B cell (primary cell): ENCODE results near the gene C20orf144. TPM values are rescaled to one million over a fixed set of nuclear protein-coding genes. Genes with fewer than 3 reads are reported as not detected.

Experiments used
- ATAC-seq: fragments of 200-7000 bp; cut with Tn5 transposase; one replicate; pipeline ENCODE4 v1.10.0; 2021; ENCODE audit warnings: low read depth, mild to moderate bottlenecking, moderate number of reproducible peaks, moderate library complexity
- CTCF ChIA-PET: fragments of 350-600 bp; sonication (Branson Sonifier 250); formaldehyde crosslinking; loops from one replicate; lab custom pipeline; 2021; ENCODE audit warnings: antibody characterized with exemption, inconsistent platforms; lab: Charles Lee
- POLR2A ChIA-PET: fragments of 350-600 bp; sonication (Branson Sonifier 250); formaldehyde crosslinking; loops from one replicate; lab custom pipeline; 2021; ENCODE audit warnings: antibody characterized with exemption; lab: Charles Lee
- DNase-seq: peaks from one replicate; pipeline ENCODE4 v3.0.0; 2013
- H2AFZ ChIP-seq: 2 replicates; pipeline ENCODE4 v1.6.1; 2012; ENCODE audit warnings: mild to moderate bottlenecking, low read depth, low read length; ENCODE audit not compliant: insufficient read depth, poor library complexity, severe bottlenecking
- H3K27ac ChIP-seq, 2 donors: 1 replicate in 1 of 2; 2 replicates in 1 of 2; pipeline ENCODE4 v1.5.1; 2012 to 2013; ENCODE audit warnings: low read length in 2 of 2, mild to moderate bottlenecking in 2 of 2, moderate library complexity in 1 of 2
- H3K27me3 ChIP-seq, 4 experiments: fragments of 200-600 bp in 1 of 4; sonication (generic) in 1 of 4; replicated peaks in 1 of 4; 1 replicate in 2 of 4; 2 replicates in 2 of 4; pipeline versions ENCODE4 v1.6.1 to v1.7.0; 2013 to 2016; ENCODE audit warnings: low read length in 3 of 4, mild to moderate bottlenecking in 2 of 4, mixed read lengths in 1 of 4, moderate library complexity in 1 of 4; ENCODE audit not compliant: insufficient read depth in 4 of 4, control insufficient read depth in 3 of 4; ENCODE audit errors: control extremely low read depth in 1 of 4
- H3K36me3 ChIP-seq, 2 experiments: replicated peaks in 1 of 2; 1 replicate in 1 of 2; 2 replicates in 1 of 2; pipeline versions ENCODE4 v1.6.1 to v1.7.1; 2013; ENCODE audit warnings: low read length in 1 of 2; ENCODE audit not compliant: insufficient read depth in 2 of 2, control insufficient read depth in 1 of 2; ENCODE audit errors: control extremely low read depth in 1 of 2, extremely low read depth in 1 of 2
- H3K4me1 ChIP-seq, 2 donors: fragments of 200-600 bp in 1 of 2; sonication (generic) in 1 of 2; 1 replicate in 1 of 2; 2 replicates in 1 of 2; pipeline versions ENCODE4 v1.5.1 to v1.6.1; 2013 to 2017; ENCODE audit warnings: low read length in 2 of 2; ENCODE audit not compliant: control insufficient read depth in 2 of 2, insufficient read depth in 2 of 2
- H3K4me2 ChIP-seq: replicated peaks from 2 replicates; pipeline ENCODE3; 2012; ENCODE audit warnings: mild to moderate bottlenecking, low read depth, low read length; ENCODE audit not compliant: poor library complexity, severe bottlenecking
- H3K4me3 ChIP-seq, 5 experiments: fragments of 200-600 bp in 1 of 5; sonication (generic) in 1 of 5; 1 replicate in 3 of 5; 2 replicates in 2 of 5; pipeline versions ENCODE4 v1.5.1 to v1.7.0; 2011 to 2016; ENCODE audit warnings: low read length in 4 of 5, mild to moderate bottlenecking in 4 of 5, low read depth in 2 of 5, control low read depth in 1 of 5, moderate library complexity in 1 of 5; ENCODE audit not compliant: insufficient read depth in 1 of 5; ENCODE audit errors: control extremely low read depth in 1 of 5, extremely low read depth in 1 of 5
- H3K79me2 ChIP-seq: fragments of 200-600 bp; sonication (generic); one replicate; pipeline ENCODE4 v1.6.0; 2016; ENCODE audit warnings: low read length; ENCODE audit not compliant: control insufficient read depth, insufficient read depth
- H3K9ac ChIP-seq: fragments of 200-600 bp; sonication (generic); 2 replicates; pipeline ENCODE4 v1.6.1; 2017; ENCODE audit warnings: mild to moderate bottlenecking, low read length, moderate library complexity
- H3K9me3 ChIP-seq, 3 donors: one replicate each; pipeline versions ENCODE4 v1.6.1 to v1.7.1; 2013; ENCODE audit warnings: low read length in 2 of 3; ENCODE audit not compliant: control insufficient read depth in 2 of 3, insufficient read depth in 1 of 3; ENCODE audit errors: control extremely low read depth in 1 of 3
- H4K20me1 ChIP-seq: 2 replicates; pipeline ENCODE4 v1.6.0; 2012; ENCODE audit warnings: mild to moderate bottlenecking, low read length; ENCODE audit not compliant: insufficient read depth, control insufficient read depth, poor library complexity, severe bottlenecking
- H3K27ac Mint-ChIP-seq: one replicate; pipeline ENCODE4 v1.8.0; 2021; ENCODE audit warnings: mixed read lengths
- H3K27me3 Mint-ChIP-seq: one replicate; pipeline ENCODE4 v1.8.0; 2021; ENCODE audit warnings: mixed read lengths
- H3K4me1 Mint-ChIP-seq: one replicate; pipeline ENCODE4 v1.8.0; 2021; ENCODE audit warnings: mixed read lengths
- H3K4me3 Mint-ChIP-seq: one replicate; pipeline ENCODE4 v1.8.0; 2021; ENCODE audit warnings: mixed read lengths
- H3K9me3 Mint-ChIP-seq: one replicate; pipeline ENCODE4 v1.8.0; 2022; ENCODE audit warnings: mixed read lengths; ENCODE audit not compliant: insufficient read depth
- CTCF ChIP-seq: fragments of 200-600 bp; IDR thresholded peaks from one replicate; pipeline ENCODE4 v1.8.0; 2022; ENCODE audit warnings: antibody characterized with exemption, mild to moderate bottlenecking
- EZH2 ChIP-seq: IDR thresholded peaks from 2 replicates; pipeline ENCODE4 v1.6.1; 2012; ENCODE audit warnings: borderline replicate concordance, low read depth, mild to moderate bottlenecking, moderate library complexity, low read length; ENCODE audit not compliant: insufficient read depth, poor library complexity, severe bottlenecking
- WGBS: methylation state at CpG from one replicate; pipeline ENCODE4 v1.1.5; 2013; ENCODE audit warnings: missing lambda C conversion rate; ENCODE audit not compliant: insufficient coverage; 5-methylcytosine and 5-hydroxymethylcytosine counted together
- intact Hi-C: fragments of 100-400 bp; cut with micrococcal nuclease; formaldehyde crosslinking; loops from one replicate; pipeline ENCODE4 v1.10.0; 2022
- polyA plus RNA-seq: library from polyadenylated mRNA; depleted of rRNA; stranded (reverse); fragments of >200 nt; gene quantifications from 2 replicates; pipeline ENCODE4 v1.2.3, GENCODE V29; 2012
- total RNA-seq, 2 donors: library from RNA; stranded (reverse); fragments of 120-200 nt in 1 of 2; gene quantifications; 1 replicate in 1 of 2; 2 replicates in 1 of 2; pipeline versions ENCODE4 v1.2.3 to v1.2.4, GENCODE V29; 2013 to 2022

Gene C20orf144
- total and polyA plus RNA-seq, 2 donors (not counting 1 experiment from before 2014, with no cell fraction given), result 0.27 to 0.44 TPM

GRCh38 chr20:33635341-33635740, 26.8 kb upstream of the C20orf144 start:
- Histone ChIP-seq H3K9me3 (no peaks in the 10 kb centered on the region), H3K79me2 (no peaks in the 10 kb centered on the region), H3K27ac (no peak overlapping the region), H3K4me2 (no peak overlapping the region), H3K4me3 (no peak overlapping the region), H2AFZ (no peak overlapping the region), H3K27me3 (no peaks in the 10 kb centered on the region), H3K4me1 (no peaks in the 10 kb centered on the region), H3K36me3 (peaks cover 0 to 39% of the 10 kb centered on the region in 2 experiments), H3K9ac (no peak overlapping the region), H4K20me1 (no peaks in the 10 kb centered on the region)
- TF ChIP-seq CTCF (no peak), EZH2 (no peak)
- ChIA-PET POLR2A (no interaction called here), CTCF (interaction anchor here (0.6 kb wide), 1 partner anchor 119 kb away, joined by 4 read pairs; no protein-coding TSS in a partner anchor)
- H3K4me3 Mint-ChIP-seq, result no peak overlapping the region
- H3K27me3 Mint-ChIP-seq, result no peaks in the 10 kb centered on the region
- no peak overlapping the region for H3K27ac Mint-ChIP-seq
- H3K4me1 Mint-ChIP-seq, result no peaks in the 10 kb centered on the region
- H3K9me3 Mint-ChIP-seq, result no peaks in the 10 kb centered on the region
- ATAC-seq (no peak), DNase-seq (no peak)
- intact Hi-C loops, result no loop called here
- 100% methylated on average over 1 of the region's 3 CpGs for WGBS

GRCh38 chr20:33636776-33637175, 25.4 kb upstream of the C20orf144 start:
- ChIA-PET POLR2A (no interaction called here), CTCF (interaction anchor here (0.7 kb wide), 1 partner anchor 20 kb away, joined by 3 read pairs; no protein-coding TSS in a partner anchor)
- Histone ChIP-seq H3K27me3 (no peaks in the 10 kb centered on the region), H3K9me3 (no peaks in the 10 kb centered on the region), H3K4me3 (no peak overlapping the region), H2AFZ (no peak overlapping the region), H3K4me1 (no peaks in the 10 kb centered on the region), H3K79me2 (no peaks in the 10 kb centered on the region), H3K9ac (no peak overlapping the region), H3K4me2 (no peak overlapping the region), H3K27ac (no peak overlapping the region), H4K20me1 (no peaks in the 10 kb centered on the region), H3K36me3 (peaks cover 0 to 42% of the 10 kb centered on the region in 2 experiments)
- Mint-ChIP-seq H3K27ac (no peak overlapping the region), H3K4me3 (no peak overlapping the region), H3K4me1 (no peaks in the 10 kb centered on the region), H3K9me3 (no peaks in the 10 kb centered on the region), H3K27me3 (no peaks in the 10 kb centered on the region)
- ATAC-seq (no peak), DNase-seq (no peak)
- WGBS, result 100% methylated on average over 1 of the region's 1 CpG
- TF ChIP-seq CTCF (no peak), EZH2 (no peak)
- intact Hi-C loops, result no loop called here
